Measurements from ENCODE around the gene RHNO1. TPM values are rescaled to one million over a fixed set of nuclear protein-coding genes. Genes with fewer than 3 reads are reported as not detected.

RHNO1 gene
- total RNA-seq, 1 experiment from 2014 or later: 39.5 TPM

- DNase-seq (ENCODE audit: extremely low read depth, low read depth): no peak
Measured at GRCh38 chr12:2897418-2897817, 20.4 kb downstream of the RHNO1 start.

GRCh38 chr12:2900642-2901041 lies 23.6 kb downstream of the RHNO1 start:
- DNase-seq (ENCODE audit: extremely low read depth, low read depth): no peak

GRCh38 chr12:2902272-2902880 lies 25.4 kb downstream of the RHNO1 start:
- no peak for DNase-seq (ENCODE audit: extremely low read depth, low read depth)

- DNase-seq (ENCODE audit: extremely low read depth, low read depth): no peak
Measured at GRCh38 chr12:2904260-2904659, 27.2 kb downstream of the RHNO1 start.

GRCh38 chr12:2912216-2912575 lies 35.2 kb downstream of the RHNO1 start:
- no peak for DNase-seq (ENCODE audit: extremely low read depth, low read depth)

- DNase-seq (ENCODE audit: extremely low read depth, low read depth): no peak
Measured at GRCh38 chr12:2919249-2919648, 42.2 kb downstream of the RHNO1 start.

GRCh38 chr12:2922329-2922728 lies 45.3 kb downstream of the RHNO1 start:
- DNase-seq (ENCODE audit: extremely low read depth, low read depth): no peak

GRCh38 chr12:2923057-2923456 lies 46.0 kb downstream of the RHNO1 start:
- no peak for DNase-seq (ENCODE audit: extremely low read depth, low read depth)

- DNase-seq (ENCODE audit: extremely low read depth, low read depth): no peak
Measured at GRCh38 chr12:2924019-2924418, 47.0 kb downstream of the RHNO1 start.

- DNase-seq (ENCODE audit: extremely low read depth, low read depth): no peak
Measured at GRCh38 chr12:2925322-2925995, 48.4 kb downstream of the RHNO1 start.

- no peak for DNase-seq (ENCODE audit: extremely low read depth, low read depth)
Measured at GRCh38 chr12:2930865-2931264, 53.8 kb downstream of the RHNO1 start.

- no peak for DNase-seq (ENCODE audit: extremely low read depth, low read depth)
Measured at GRCh38 chr12:2933586-2933985, 56.6 kb downstream of the RHNO1 start.

- DNase-seq (ENCODE audit: extremely low read depth, low read depth): no peak
Measured at GRCh38 chr12:2934371-2934770, 57.3 kb downstream of the RHNO1 start.

GRCh38 chr12:2936301-2936700 lies 59.3 kb downstream of the RHNO1 start:
- no peak for DNase-seq (ENCODE audit: extremely low read depth, low read depth)

- DNase-seq (ENCODE audit: extremely low read depth, low read depth): no peak
Measured at GRCh38 chr12:2937500-2937899, 60.5 kb downstream of the RHNO1 start.

Other genes with a start within 250 kb of the RHNO1 start
- gene FKBP4, start 82.3 kb upstream of the RHNO1 start, total RNA-seq (2014; rRNA removed; shearing (Covaris generic)): 41.8 and 47.7 TPM in 2 replicates
- 8.7 and 10.0 TPM in 2 replicates for gene ITFG2, start 64.6 kb upstream of the RHNO1 start, total RNA-seq (2014; rRNA removed; shearing (Covaris generic))
- gene NRIP2, start 42.2 kb upstream of the RHNO1 start, total RNA-seq (2014; rRNA removed; shearing (Covaris generic)): not detected in 2 replicates
- not detected in 2 replicates for gene TEX52, start 20.2 kb upstream of the RHNO1 start, total RNA-seq (2014; rRNA removed; shearing (Covaris generic))
- 23.8 and 28.1 TPM in 2 replicates for gene FOXM1, start within 50 bp of the RHNO1 start, total RNA-seq (2014; rRNA removed; shearing (Covaris generic))
- gene TULP3, start 13.7 kb downstream of the RHNO1 start, total RNA-seq (2014; rRNA removed; shearing (Covaris generic)): 15.2 and 17.6 TPM in 2 replicates
- 18.3 and 22.9 TPM in 2 replicates for gene TEAD4, start 82.2 kb downstream of the RHNO1 start, total RNA-seq (2014; rRNA removed; shearing (Covaris generic))
- 3.2 and 7.0 TPM in 2 replicates for gene TSPAN9, start 200.2 kb downstream of the RHNO1 start, total RNA-seq (2014; rRNA removed; shearing (Covaris generic))

All from NCI-H460 (cell line).